T follicular helper cell (primary cell): ENCODE results near the gene OR5H15.
"Not testable (repeated sequence)": the region's sequence is repeated elsewhere in the genome, so short reads cannot be mapped to it uniquely, and the experiment has no call there.

Source experiments
- DNase-seq: peaks from one replicate; pipeline ENCODE4 v3.0.0-alpha.2; 2020; ENCODE audit warnings: low read depth
- total RNA-seq, 2 experiments: gene quantifications; one replicate each; lab custom pipeline; 2026; lab: John Stamatoyannopoulos, UW

OR5H15 gene
- 0 reads per million in 2 experiments for total RNA-seq

- no peak for DNase-seq
These were observed at the start of gene OR5H15 for GRCh38 chr3:98166396-98166795. Gene OR5H15 (plus strand): TSS chr3:98166696. CDS start chr3:98168700, 2,004 bp downstream.

DNA sequence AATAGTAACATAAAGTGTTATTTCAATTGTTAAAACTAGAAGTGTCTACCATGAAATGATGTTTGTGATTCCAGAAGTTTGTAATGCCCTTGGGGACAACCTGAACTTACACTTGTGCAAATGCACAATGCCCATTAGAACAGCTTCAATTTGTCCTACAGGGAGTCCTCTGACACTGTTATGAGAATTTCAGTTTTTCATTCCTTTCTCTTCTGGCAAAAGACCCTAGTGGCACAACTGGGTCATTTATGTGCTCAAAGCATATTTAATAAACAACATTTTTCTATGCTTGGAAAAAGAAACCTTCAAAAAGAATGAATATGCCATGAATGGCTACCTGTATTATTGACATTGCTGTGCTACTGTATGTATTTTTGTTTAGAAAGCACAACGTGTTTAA is 36.1 kb upstream of the OR5H15 start, which contains the start of gene OR5H1:
Gene OR5H1, plus strand, starts transcription at position 301 of the 400 bp plus-strand sequence. CDS start 1,977 bp downstream, outside the sequence.
- no peak for DNase-seq

- DNase-seq = no peak
These were observed 29.9 kb upstream of the OR5H15 start for GRCh38 chr3:98136631-98137030.

- DNase-seq = not testable (repeated sequence)
These were observed 28.5 kb upstream of the OR5H15 start for GRCh38 chr3:98137826-98138557.

GRCh38 chr3:98140531-98140930 is 26.0 kb upstream of the OR5H15 start:
- DNase-seq = no peak

GRCh38 chr3:98147179-98147578 is 19.3 kb upstream of the OR5H15 start, which contains the start of gene OR5H14:
Gene OR5H14 (plus strand): TSS chr3:98147479. CDS start chr3:98149386, 1,907 bp downstream.
- no peak for DNase-seq

- no peak for DNase-seq
These were observed 17.7 kb upstream of the OR5H15 start for GRCh38 chr3:98148751-98149150.

GRCh38 chr3:98149456-98149855 is 17.0 kb upstream of the OR5H15 start:
- not testable (repeated sequence) for DNase-seq

DNA sequence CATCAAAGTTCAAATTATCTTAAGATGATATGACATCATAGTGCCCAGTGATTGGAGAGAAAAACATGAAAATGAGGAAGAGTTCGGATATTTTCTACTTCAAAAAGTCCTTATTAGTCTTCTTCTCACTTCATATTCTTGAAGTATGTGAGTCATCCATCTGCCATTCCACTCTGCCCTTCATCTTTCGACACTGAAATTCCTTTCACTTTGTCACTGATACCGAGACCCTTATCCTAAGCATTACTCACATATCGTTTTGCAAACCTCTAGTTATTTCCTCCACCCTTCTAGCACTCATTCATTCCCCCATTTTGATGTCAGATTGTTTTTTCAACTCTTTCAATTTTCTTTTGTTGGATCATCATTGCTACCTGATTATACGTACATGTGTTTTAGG is 15.3 kb upstream of the OR5H15 start:
- DNase-seq = no peak

- DNase-seq = no peak
These were observed 4.6 kb downstream of the OR5H15 start for GRCh38 chr3:98171071-98171470.

DNA sequence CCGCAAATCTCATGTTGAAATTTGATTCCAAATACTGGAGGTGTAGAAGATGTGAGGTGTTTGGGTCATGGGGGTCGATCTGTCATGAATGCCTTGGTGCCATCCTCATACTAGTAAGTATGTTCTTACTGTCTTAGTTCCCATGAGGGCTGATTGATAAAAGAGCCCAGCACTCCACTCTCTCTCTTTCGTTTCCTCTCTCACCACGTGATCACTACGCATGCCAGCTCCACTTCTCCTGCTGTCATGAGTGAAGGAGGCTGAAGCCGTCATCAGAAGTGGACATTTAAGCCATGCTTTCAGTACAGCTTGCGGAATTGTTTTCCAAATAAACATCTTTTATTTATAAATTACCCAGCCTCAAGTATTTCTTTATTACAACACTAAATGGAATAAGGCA is 6.1 kb downstream of the OR5H15 start:
- no peak for DNase-seq

DNA sequence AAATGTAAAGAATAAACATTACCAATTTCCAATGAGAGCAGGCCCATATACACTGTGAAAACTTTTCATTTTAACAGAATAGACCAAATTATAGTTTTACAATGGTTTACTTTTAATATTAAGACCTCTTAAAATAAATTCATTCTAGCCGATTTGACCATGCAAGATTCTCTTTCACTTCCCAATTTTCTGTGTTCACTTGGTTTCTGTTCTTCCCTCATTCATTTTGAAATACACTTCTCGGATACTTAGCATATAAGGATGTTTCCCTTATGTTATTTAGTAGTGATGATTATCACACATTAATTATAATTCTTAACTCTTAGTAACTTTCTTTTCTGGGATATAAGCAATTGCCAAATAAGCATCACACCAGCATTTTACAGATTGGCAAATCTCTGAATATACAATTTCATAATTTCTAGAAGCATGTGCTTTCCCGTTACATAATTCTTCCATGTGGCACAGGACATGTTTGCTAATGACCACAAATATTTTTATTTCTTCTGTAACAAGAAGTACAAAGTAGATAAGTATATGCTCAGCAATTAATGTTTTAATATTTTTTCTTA is 13.9 kb downstream of the OR5H15 start:
- DNase-seq = no peak

GRCh38 chr3:98182196-98182595 is 15.7 kb downstream of the OR5H15 start:
- DNase-seq = no peak

- DNase-seq = no peak
These were observed 18.7 kb downstream of the OR5H15 start for GRCh38 chr3:98185180-98185579.

DNA sequence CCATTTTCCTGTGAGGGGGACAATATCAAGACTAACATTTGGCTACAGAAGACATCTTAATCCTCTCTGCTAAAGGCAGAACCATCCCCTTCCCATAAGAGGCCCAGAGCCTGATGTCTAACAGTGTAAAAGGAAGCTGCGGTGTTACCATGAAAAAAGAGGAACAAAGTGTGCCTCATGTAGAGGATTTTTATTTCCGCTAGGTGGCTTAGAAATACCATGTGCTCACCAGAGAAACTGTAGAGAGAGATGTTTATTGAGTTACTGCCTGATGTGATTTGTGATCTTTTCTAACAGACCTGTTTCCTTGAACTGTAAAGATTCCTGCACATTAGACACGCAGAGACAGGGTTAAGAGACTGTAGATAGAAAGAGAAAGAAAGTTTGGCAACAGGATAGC is 22.0 kb downstream of the OR5H15 start:
- DNase-seq = no peak

DNA sequence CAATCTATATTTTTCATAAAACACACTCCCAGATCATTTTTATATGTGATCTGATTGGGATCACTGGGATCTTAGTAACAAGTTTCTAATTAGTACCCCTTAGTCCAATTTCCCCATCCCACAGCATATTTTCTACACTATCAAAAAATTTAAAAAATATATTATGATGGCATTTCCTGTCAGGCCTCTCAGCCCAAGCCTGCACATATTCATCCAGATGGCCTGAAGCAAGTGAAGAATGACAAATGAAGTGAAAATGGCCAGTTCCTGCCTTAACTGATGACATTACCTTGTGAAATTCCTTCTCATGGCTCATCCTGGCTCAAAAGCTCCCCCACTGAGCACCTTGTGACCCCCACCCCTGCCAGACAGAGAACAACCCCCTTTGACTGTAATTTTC is 24.4 kb downstream of the OR5H15 start:
- DNase-seq = not testable (repeated sequence)

DNA sequence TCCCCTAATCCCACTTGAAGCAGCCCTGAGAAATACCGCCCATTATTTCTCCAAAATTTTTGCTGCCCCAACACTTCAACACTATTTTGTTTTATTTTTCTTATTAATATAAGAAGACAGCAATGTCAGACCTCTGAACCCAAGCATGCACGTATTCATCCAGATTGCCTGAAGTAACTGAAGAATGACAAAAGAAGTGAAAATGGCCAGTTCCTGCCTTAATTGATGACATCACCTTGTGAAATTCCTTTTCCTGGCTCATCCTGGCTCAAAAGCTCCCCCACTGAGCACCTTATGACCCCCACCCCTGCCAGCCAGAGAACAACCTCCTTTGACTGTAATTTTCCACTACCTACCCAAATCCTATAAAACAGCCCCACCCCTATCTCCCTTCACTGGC is 29.8 kb downstream of the OR5H15 start:
- DNase-seq = not testable (repeated sequence)

DNA sequence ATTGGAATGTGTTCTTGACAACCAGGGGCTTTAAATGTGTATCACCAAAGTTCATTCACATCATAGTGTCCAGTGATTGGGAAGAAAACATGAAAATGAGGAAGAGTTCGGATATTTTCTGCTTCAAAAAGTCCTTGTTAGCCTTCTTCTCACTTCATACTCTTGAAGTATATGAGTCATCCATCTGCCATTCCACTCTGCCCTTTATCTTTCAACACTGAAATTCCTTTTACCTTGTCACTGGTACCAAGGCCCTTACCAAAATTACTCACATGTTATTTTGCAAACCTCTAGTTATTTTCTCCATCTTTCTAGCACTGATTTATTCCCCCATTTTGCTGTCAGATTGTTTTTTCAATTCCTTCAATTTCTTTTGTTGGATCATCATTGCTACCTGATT is 32.5 kb downstream of the OR5H15 start:
- DNase-seq = no peak

GRCh38 chr3:98209244-98209643 is 42.7 kb downstream of the OR5H15 start:
- DNase-seq = no peak

GRCh38 chr3:98213276-98213675 is 46.8 kb downstream of the OR5H15 start:
- DNase-seq = no peak

DNA sequence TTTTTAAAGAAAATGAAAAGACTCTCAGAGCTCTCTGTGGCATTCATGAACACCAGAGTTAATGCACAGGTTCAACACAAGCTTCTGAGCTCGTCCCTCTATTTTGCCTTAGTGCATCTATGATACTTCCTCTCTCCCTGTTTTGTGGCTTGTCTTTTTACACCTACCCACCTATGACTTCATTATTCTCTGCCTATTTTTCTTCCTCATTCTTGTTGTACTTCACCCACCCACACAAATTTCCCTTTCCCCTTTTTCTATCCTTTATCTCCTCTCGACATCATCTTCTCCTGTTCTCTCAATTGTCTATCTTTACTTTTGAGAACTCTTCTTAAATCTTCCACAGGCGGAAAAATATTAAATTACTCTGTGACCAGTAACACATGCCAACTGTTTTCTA is 48.6 kb downstream of the OR5H15 start:
- DNase-seq = no peak
